ENCODE measurements around the gene TNS3. TPM values are rescaled to one million over a fixed set of nuclear protein-coding genes. Genes with fewer than 3 reads are reported as not detected.

Gene TNS3
- total RNA-seq, 2 experiments from 2014 or later, result 0.11 TPM

GRCh38 chr7:47466832-47467231 lies 115.1 kb downstream of the TNS3 start:
- no peak overlapping the region for H3K4me3 Mint-ChIP-seq
- no peaks in the 10 kb centered on the region for H3K4me1 Mint-ChIP-seq
- ChIA-PET POLR2A (no interaction called here), CTCF (interaction anchor here (0.6 kb wide), 1 partner anchor 22 kb away, joined by 3 read pairs; no protein-coding TSS in a partner anchor)
- no peaks in the 10 kb centered on the region for H3K9me3 Mint-ChIP-seq (ENCODE audit: low read depth)
- no peaks in the 10 kb centered on the region for H3K36me3 Mint-ChIP-seq (ENCODE audit: low read depth)
- no peak for DNase-seq
- no peak for ATAC-seq
- H3K27ac Mint-ChIP-seq, result no peak overlapping the region
- intact Hi-C loops (cut with DNase I, micrococcal nuclease), result no loop called here
- peaks cover 2% of the 10 kb centered on the region for H3K27me3 Mint-ChIP-seq

- intact Hi-C loops (cut with DNase I, micrococcal nuclease), result no loop called here
- no peak overlapping the region for H3K4me3 Mint-ChIP-seq
- H3K4me1 Mint-ChIP-seq, result no peaks in the 10 kb centered on the region
- ChIA-PET CTCF (no interaction called here), POLR2A (no interaction called here)
- no peaks in the 10 kb centered on the region for H3K36me3 Mint-ChIP-seq (ENCODE audit: low read depth)
- peaks cover 2% of the 10 kb centered on the region for H3K27me3 Mint-ChIP-seq
- no peak overlapping the region for H3K27ac Mint-ChIP-seq
- no peaks in the 10 kb centered on the region for H3K9me3 Mint-ChIP-seq (ENCODE audit: low read depth)
- ATAC-seq (no peak), DNase-seq (no peak)
These were observed 116.7 kb downstream of the TNS3 start for GRCh38 chr7:47465191-47465590.

- POLR2A ChIA-PET, result no interaction called here
- Mint-ChIP-seq H3K4me1 (no peaks in the 10 kb centered on the region), H3K36me3 (ENCODE audit: low read depth) (no peaks in the 10 kb centered on the region), H3K27ac (no peak overlapping the region), H3K27me3 (peaks cover 2% of the 10 kb centered on the region), H3K4me3 (no peak overlapping the region), H3K9me3 (ENCODE audit: low read depth) (no peaks in the 10 kb centered on the region)
- DNase-seq (no peak), ATAC-seq (no peak)
- intact Hi-C loops (cut with DNase I, micrococcal nuclease), result no loop called here
- CTCF ChIA-PET, result no interaction called here
These were observed 117.6 kb downstream of the TNS3 start for GRCh38 chr7:47464266-47464665.

GRCh38 chr7:47461746-47462145 lies 120.2 kb downstream of the TNS3 start:
- ChIA-PET POLR2A (no interaction called here), CTCF (no interaction called here)
- intact Hi-C loops (cut with DNase I, micrococcal nuclease), result no loop called here
- Mint-ChIP-seq H3K36me3 (ENCODE audit: low read depth) (no peaks in the 10 kb centered on the region), H3K4me3 (no peak overlapping the region), H3K27ac (no peak overlapping the region), H3K9me3 (ENCODE audit: low read depth) (no peaks in the 10 kb centered on the region), H3K4me1 (no peaks in the 10 kb centered on the region), H3K27me3 (peaks cover 2% of the 10 kb centered on the region)
- ATAC-seq (no peak), DNase-seq (no peak)

- H3K4me3 Mint-ChIP-seq, result no peak overlapping the region
- ChIA-PET CTCF (no interaction called here), POLR2A (no interaction called here)
- H3K27ac Mint-ChIP-seq, result no peak overlapping the region
- no peaks in the 10 kb centered on the region for H3K9me3 Mint-ChIP-seq (ENCODE audit: low read depth)
- H3K27me3 Mint-ChIP-seq, result peaks cover 2% of the 10 kb centered on the region
- intact Hi-C loops (cut with DNase I, micrococcal nuclease), result no loop called here
- no peaks in the 10 kb centered on the region for H3K36me3 Mint-ChIP-seq (ENCODE audit: low read depth)
- H3K4me1 Mint-ChIP-seq, result no peaks in the 10 kb centered on the region
- DNase-seq (no peak), ATAC-seq (no peak)
These were observed 120.8 kb downstream of the TNS3 start for GRCh38 chr7:47461161-47461560.

- intact Hi-C loops (cut with DNase I, micrococcal nuclease), result no loop called here
- Mint-ChIP-seq H3K27me3 (peaks cover 2% of the 10 kb centered on the region), H3K4me1 (no peaks in the 10 kb centered on the region), H3K27ac (no peak overlapping the region), H3K9me3 (ENCODE audit: low read depth) (no peaks in the 10 kb centered on the region), H3K4me3 (no peak overlapping the region), H3K36me3 (ENCODE audit: low read depth) (no peaks in the 10 kb centered on the region)
- POLR2A ChIA-PET, result no interaction called here
- CTCF ChIA-PET, result no interaction called here
- DNase-seq, result no peak
- no peak for ATAC-seq
These were observed 121.5 kb downstream of the TNS3 start for GRCh38 chr7:47460251-47460989.

- H3K27me3 Mint-ChIP-seq, result no peaks in the 10 kb centered on the region
- no peaks in the 10 kb centered on the region for H3K9me3 Mint-ChIP-seq (ENCODE audit: low read depth)
- no peak for ATAC-seq
These were observed 123.4 kb downstream of the TNS3 start for GRCh38 chr7:47458486-47458885.

GRCh38 chr7:47458057-47458456 lies 123.9 kb downstream of the TNS3 start:
- Mint-ChIP-seq H3K27ac (no peak overlapping the region), H3K4me1 (peaks cover 2% of the 10 kb centered on the region), H3K27me3 (no peaks in the 10 kb centered on the region), H3K36me3 (ENCODE audit: low read depth) (no peaks in the 10 kb centered on the region), H3K4me3 (no peak overlapping the region), H3K9me3 (ENCODE audit: low read depth) (no peaks in the 10 kb centered on the region)
- ChIA-PET POLR2A (no interaction called here), CTCF (no interaction called here)
- no peak for DNase-seq
- intact Hi-C loops (cut with DNase I, micrococcal nuclease), result no loop called here
- ATAC-seq, result no peak

More at GRCh38 chr7:47458486-47458885, 123.4 kb downstream of the TNS3 start:
- ChIA-PET CTCF (no interaction called here), POLR2A (no interaction called here)
- no peak for DNase-seq
- H3K4me1 Mint-ChIP-seq, result peaks cover 2% of the 10 kb centered on the region
- H3K4me3 Mint-ChIP-seq, result no peak overlapping the region
- no peaks in the 10 kb centered on the region for H3K36me3 Mint-ChIP-seq (ENCODE audit: low read depth)
- H3K27ac Mint-ChIP-seq, result no peak overlapping the region
- intact Hi-C loops (cut with DNase I, micrococcal nuclease), result no loop called here

- Mint-ChIP-seq H3K9me3 (ENCODE audit: low read depth) (no peaks in the 10 kb centered on the region), H3K27ac (no peak overlapping the region), H3K27me3 (no peaks in the 10 kb centered on the region), H3K4me3 (no peak overlapping the region), H3K4me1 (peaks cover 2% of the 10 kb centered on the region), H3K36me3 (ENCODE audit: low read depth) (no peaks in the 10 kb centered on the region)
- intact Hi-C loops (cut with DNase I, micrococcal nuclease), result no loop called here
- ChIA-PET CTCF (interaction anchor here (0.5 to 0.8 kb wide), 2 partner anchors 364 to 1543 kb away, joined by 3 read pairs; no protein-coding TSS in a partner anchor), POLR2A (no interaction called here)
- DNase-seq, result no peak
- ATAC-seq, result no peak
These were observed 125.5 kb downstream of the TNS3 start for GRCh38 chr7:47456210-47456955.

GRCh38 chr7:47455872-47456185 lies 126.1 kb downstream of the TNS3 start:
- DNase-seq, result no peak
- intact Hi-C loops (cut with DNase I, micrococcal nuclease), result no loop called here
- Mint-ChIP-seq H3K27ac (no peak overlapping the region), H3K9me3 (ENCODE audit: low read depth) (no peaks in the 10 kb centered on the region), H3K36me3 (ENCODE audit: low read depth) (no peaks in the 10 kb centered on the region), H3K4me3 (no peak overlapping the region), H3K27me3 (no peaks in the 10 kb centered on the region), H3K4me1 (peaks cover 2% of the 10 kb centered on the region)
- ChIA-PET POLR2A (no interaction called here), CTCF (interaction anchor here (0.8 kb wide), 1 partner anchor 1543 kb away, joined by 3 read pairs; no protein-coding TSS in a partner anchor)
- no peak for ATAC-seq

GRCh38 chr7:47454974-47455871 lies 126.7 kb downstream of the TNS3 start:
- H3K36me3 Mint-ChIP-seq (ENCODE audit: low read depth), result no peaks in the 10 kb centered on the region
- DNase-seq (no peak), ATAC-seq (no peak)
- CTCF ChIA-PET, result interaction anchor here (0.8 kb wide), 1 partner anchor 1542 kb away, joined by 3 read pairs; no protein-coding TSS in a partner anchor
- peaks cover 2% of the 10 kb centered on the region for H3K4me1 Mint-ChIP-seq
- H3K4me3 Mint-ChIP-seq, result no peak overlapping the region
- no peak overlapping the region for H3K27ac Mint-ChIP-seq
- no peaks in the 10 kb centered on the region for H3K9me3 Mint-ChIP-seq (ENCODE audit: low read depth)
- POLR2A ChIA-PET, result no interaction called here
- intact Hi-C loops (cut with DNase I, micrococcal nuclease), result no loop called here
- H3K27me3 Mint-ChIP-seq, result no peaks in the 10 kb centered on the region
